ENCODE measurements around the gene CHD9NB.
A peak's percentile ranks its signal among the peaks of the same experiment; 100 is the strongest.
"Not testable (repeated sequence)": the region's sequence is repeated elsewhere in the genome, so short reads cannot be mapped to it uniquely, and the experiment has no call there.

CHD9NB gene

GRCh38 chr16:53055541-53056391, 3.1 kb upstream of the CHD9NB start:
- peak; percentile 14 for DNase-seq

- DNase-seq, result peak; percentile 79
Measured at GRCh38 chr16:53054670-53055485, 2.2 kb upstream of the CHD9NB start, which contains the start of gene CHD9. Gene CHD9, plus strand, starts transcription at chr16:53054991. Its CDS starts 101,099 bp downstream, at chr16:53156090.

DNA sequence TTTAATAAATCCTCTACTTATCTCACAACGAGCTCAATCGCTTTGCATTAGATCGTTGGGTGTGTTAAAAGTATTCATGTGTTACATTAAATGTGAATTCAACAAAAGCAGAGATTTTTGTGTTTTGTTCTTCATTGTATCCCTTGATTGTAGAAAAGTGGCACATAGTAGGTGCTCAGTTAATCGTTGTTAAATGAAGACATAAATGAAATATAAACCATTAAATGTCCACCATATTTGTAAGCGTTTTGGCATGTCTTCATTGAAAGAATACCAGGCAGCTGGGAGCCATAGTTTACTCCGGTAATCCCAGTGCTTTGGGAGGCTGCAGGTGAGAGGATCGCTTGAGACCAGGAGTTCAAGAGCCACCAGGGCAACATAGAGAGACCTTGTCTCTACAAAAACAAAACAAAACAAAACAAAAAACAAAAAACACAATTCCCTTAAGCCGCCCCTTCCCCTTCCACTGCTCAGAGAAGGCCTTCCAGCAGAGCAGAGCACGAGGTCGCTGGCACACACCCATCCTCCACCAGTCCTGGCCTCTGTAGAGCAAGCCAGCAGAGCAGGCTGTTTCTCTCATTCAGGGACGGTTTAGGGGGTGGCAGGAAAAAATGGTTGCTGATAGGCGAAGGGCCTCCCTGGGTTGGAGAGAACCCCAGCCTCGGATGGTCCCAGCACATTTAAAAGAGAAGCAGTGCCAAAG, 1.4 kb upstream of the CHD9NB start:
- peak; percentile 5 for DNase-seq

- DNase-seq, result not testable (repeated sequence)
Measured at GRCh38 chr16:53051255-53051654, 1.4 kb downstream of the CHD9NB start.

- DNase-seq, result no peak
Measured at GRCh38 chr16:53048139-53048915, 4.4 kb downstream of the CHD9NB start.

- not testable (repeated sequence) for DNase-seq
Measured at GRCh38 chr16:53047515-53047914, 5.2 kb downstream of the CHD9NB start.

DNA sequence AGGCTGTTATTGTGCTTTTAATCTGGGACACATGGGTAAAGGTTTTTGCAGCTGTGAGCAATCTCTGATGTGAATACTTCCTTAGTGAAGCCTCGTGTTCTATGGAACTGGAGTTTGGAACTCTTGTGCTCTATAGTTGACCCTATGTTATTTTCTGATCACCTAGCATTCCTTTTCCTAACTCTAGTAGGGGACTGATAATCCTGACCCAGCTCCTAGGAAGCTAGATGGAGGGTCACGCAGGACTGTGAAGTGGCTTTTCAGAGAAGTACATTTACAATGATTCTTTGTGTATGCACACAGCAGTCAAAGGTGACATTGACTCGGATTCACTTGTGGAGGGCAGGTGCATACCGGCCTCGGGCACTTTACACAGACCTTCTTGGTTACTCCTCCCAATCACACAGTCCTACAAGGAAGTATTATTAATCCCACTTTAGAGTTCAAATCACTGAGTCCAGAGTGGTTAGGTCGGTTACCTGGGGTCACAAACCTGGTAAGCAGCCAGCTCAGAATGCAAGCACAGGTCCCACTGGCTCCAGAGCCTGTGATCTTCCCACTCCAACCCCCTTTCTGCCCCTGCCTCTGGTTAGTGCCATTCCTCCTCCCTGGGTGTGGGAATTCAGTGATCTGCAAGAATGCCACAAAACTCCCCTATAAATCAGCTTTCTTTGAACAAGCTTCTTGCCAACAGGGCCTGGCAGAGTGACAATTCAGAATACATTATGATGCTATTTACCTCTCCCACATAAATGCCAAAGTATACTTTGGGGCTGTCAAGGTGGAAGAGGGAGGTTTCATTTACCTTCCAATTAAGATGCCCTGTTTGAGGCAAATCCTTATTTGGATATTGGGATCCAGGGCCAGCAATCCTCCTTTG, 7.1 kb downstream of the CHD9NB start:
- no peak for DNase-seq

DNA sequence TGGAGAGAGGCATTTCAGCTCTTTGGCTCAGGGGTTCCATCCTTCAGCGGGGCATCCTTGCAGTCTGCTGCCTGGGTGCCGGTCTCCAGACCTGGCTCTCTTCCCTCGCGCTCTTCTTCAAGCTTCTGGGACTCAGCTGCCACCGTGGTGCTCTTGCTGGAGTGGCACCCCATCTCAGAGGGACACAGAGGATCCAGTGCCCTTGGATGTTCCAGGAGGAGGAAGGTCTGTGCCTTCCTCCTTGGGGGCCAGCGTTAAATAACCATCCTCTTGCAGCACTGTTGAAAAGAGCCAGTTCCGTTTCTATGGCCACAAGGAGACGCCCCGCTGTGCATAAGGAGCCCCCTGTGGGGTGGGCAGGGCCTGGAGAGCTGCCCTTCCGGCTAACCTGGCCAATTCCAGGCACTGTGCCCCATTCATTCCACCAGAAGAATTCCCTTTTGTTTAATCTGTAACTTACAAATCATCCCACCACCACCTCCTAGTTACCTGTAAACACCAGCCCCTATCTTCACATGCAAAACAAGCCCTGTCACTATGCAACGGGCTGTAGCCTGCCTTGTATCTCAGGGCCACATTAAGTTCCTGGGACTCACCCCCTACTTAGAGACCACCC, 8.6 kb downstream of the CHD9NB start:
- DNase-seq, result no peak

GRCh38 chr16:53043428-53043831, 9.3 kb downstream of the CHD9NB start:
- no peak for DNase-seq

GRCh38 chr16:53042235-53042701, 10.4 kb downstream of the CHD9NB start:
- no peak for DNase-seq

- no peak for DNase-seq
Measured at GRCh38 chr16:53041320-53042051, 11.2 kb downstream of the CHD9NB start.

DNA sequence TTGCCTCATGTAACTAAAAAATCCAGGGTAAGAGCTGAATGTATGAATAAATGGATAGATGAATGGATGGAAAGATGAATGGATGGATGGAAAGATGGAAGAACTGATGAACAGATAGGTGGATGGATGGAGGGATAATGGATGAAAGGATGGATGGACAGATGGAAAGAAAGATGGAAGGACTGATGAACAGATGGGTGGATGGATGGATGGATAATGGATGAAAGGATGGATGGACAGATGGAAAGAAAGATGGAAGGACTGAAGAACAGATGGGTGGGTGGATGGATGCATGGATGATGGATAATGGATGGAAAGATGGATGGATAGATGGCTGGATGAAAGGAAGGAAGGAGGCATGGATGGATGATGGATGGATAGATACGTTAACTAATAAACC, 11.9 kb downstream of the CHD9NB start:
- DNase-seq, result no peak

GRCh38 chr16:53036711-53037110, 16.0 kb downstream of the CHD9NB start:
- DNase-seq, result not testable (repeated sequence)

DNA sequence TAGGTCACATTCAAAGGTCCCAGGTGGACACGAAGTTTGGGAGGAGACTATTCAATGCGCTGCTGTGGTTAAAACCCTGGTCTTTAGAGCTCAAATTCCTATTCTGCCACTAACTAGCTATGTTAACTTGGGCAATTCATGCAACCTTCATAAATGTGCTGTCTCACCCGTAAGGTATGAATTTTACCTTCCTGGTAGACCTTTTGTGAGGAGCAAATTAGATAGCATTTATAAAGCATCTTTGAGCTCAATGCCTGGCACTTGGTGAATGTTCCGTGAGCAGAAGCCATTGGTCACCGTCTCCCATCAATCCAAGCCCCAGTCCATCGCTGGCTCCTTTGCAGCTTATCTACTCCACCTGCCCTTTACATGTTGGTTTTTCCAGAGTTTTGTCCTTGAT, 16.6 kb downstream of the CHD9NB start:
- DNase-seq, result no peak

- no peak for DNase-seq
Measured at GRCh38 chr16:53035176-53035942, 17.3 kb downstream of the CHD9NB start.

DNA sequence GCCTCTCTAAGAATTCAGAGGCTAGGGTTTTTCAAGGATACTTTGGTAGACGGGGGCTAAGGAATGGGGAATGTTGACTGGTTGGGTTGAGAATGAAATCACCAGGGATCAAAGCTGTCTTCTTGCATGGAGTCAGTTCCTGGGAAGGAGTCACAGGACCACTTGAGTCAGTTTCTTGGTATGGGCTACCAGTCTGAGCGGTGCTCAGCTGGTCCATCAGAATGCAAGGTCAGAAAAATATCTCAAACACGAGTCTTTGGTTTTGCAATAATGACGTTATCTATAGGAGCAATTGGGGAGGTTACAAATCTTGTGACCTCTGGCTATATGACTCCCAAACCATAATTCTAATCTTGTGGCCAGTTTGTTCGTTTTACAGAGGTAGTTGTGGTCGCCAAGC, 18.4 kb downstream of the CHD9NB start:
- DNase-seq, result no peak

DNA sequence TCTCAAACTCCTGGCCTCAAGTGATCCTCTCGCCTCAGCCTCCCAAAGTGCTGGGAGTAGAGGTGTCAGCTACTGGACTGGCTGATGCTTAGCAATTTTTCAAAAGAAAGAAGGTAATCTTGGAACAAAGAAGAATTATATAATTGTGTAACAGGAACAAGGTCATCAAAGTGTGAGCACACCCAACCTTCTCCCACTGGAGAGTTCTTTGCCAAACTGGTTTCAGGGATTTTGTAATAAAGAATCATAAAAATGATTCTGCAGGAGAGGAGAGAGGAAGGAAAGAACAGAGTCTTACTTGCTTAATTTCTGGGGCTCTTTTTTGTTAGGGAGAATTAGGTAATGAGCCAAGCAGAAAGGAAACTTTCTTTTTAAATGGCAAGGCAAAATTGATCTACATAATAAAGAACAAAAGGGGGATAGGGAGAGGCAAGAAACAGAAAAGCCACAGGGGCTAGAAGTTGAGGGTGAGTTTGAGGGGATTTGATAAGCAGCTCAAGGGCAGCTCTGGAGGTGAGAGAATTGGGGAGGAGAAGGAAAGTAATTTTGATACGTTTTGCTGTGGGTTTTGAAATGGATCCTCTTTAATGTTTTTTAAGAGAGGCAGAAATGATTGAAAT, 21.3 kb downstream of the CHD9NB start:
- no peak for DNase-seq

DNA sequence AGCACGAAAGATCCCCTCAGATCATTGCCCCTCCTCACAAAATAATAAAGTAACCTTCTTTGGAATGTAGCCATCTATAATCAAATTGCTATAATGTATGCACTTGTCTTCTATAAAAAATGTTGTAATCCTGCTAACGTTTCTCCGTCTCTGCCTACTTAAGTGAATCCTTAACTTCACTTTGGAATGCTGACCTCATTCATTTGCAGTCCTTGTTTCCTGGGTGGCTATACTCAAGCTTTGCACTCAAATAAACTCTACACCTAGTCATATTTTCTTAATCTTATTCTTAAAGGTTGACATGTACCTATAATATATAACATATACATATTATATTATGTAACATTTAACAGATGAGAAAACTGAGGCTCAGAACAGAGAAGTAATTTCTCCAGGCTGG, 22.7 kb downstream of the CHD9NB start:
- DNase-seq, result no peak

GRCh38 chr16:53024045-53024444, 28.7 kb downstream of the CHD9NB start:
- no peak for DNase-seq

Data from CD4-positive, alpha-beta T cell treated with Interleukin-17A for 4 hours (primary cell).